Measurements from ENCODE around the gene SPRED1. TPM values are rescaled to one million over a fixed set of nuclear protein-coding genes. Genes with fewer than 3 reads are reported as not detected.
A peak's percentile ranks its signal among the peaks of the same experiment; 100 is the strongest.

Gene SPRED1
- total and polyA plus RNA-seq, 4 donors = 10.3 to 54.6 (median 25.1) TPM

DNA sequence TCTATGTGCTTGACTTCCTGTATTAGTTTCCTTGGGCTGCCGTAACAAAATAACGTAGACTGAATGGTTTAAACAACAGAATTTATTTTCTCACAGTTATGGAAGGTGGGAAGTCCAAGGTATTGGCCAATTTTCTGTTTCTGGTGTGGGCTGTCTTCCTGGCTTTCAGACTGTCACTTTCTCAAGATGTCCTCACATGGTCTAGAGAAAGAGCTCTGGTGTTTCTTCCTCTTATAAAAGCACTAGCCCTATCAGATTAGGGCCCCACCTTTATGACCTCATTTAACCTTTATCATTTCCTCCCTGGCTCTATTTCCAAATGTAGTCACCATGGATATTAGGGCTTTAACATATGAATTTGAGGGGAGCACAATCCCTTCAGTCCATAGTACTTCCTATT lies 54.6 kb downstream of the SPRED1 start:
- no peak for ATAC-seq (ENCODE audit: low FRiP score)
- 93 to 95% methylated on average over 2 of the region's 2 CpGs for WGBS, 2 donors

GRCh38 chr15:38307861-38308641 lies 55.4 kb downstream of the SPRED1 start:
- H3K4me1 ChIP-seq (ENCODE audit: control insufficient read depth in 1 of 2, insufficient read depth in 2 of 2, low read length in 2 of 2) = no peaks in the 10 kb centered on the region
- H3K36me3 ChIP-seq (ENCODE audit: control insufficient read depth in 1 of 2, insufficient read depth in 2 of 2, low read length in 1 of 2) = no peaks in the 10 kb centered on the region
- no peaks in the 10 kb centered on the region for H3K9me3 ChIP-seq (ENCODE audit: control insufficient read depth, low read length)
- WGBS, 2 donors = 88 to 90% methylated on average over 5 of the region's 5 CpGs
- DNase-seq = no peak
- intact Hi-C loops (cut with DNase I) = no loop called here
- no peak overlapping the region for H3K4me3 ChIP-seq (ENCODE audit: low read length in 2 of 2)
- H3K27ac ChIP-seq (ENCODE audit: low read depth in 1 of 2, low read length in 2 of 2) = no peak overlapping the region
- H3K27me3 ChIP-seq (ENCODE audit: control insufficient read depth in 1 of 2, insufficient read depth in 2 of 2, low read length in 1 of 2) = no peaks in the 10 kb centered on the region
- no peak for ATAC-seq (ENCODE audit: low FRiP score)

More for the DNA sequence above, 54.6 kb downstream of the SPRED1 start:
- H3K4me3 ChIP-seq (ENCODE audit: low read length in 2 of 2) = no peak overlapping the region
- intact Hi-C loops (cut with DNase I) = no loop called here
- no peak for DNase-seq
- H3K9me3 ChIP-seq (ENCODE audit: control insufficient read depth, low read length) = no peaks in the 10 kb centered on the region
- H3K36me3 ChIP-seq (ENCODE audit: control insufficient read depth in 1 of 2, insufficient read depth in 2 of 2, low read length in 1 of 2) = peaks cover 0 to 1% of the 10 kb centered on the region in 2 donors
- no peak overlapping the region for H3K27ac ChIP-seq (ENCODE audit: low read depth in 1 of 2, low read length in 2 of 2)
- no peaks in the 10 kb centered on the region for H3K27me3 ChIP-seq (ENCODE audit: control insufficient read depth in 1 of 2, insufficient read depth in 2 of 2, low read length in 1 of 2)
- no peaks in the 10 kb centered on the region for H3K4me1 ChIP-seq (ENCODE audit: control insufficient read depth in 1 of 2, insufficient read depth in 2 of 2, low read length in 2 of 2)

DNA sequence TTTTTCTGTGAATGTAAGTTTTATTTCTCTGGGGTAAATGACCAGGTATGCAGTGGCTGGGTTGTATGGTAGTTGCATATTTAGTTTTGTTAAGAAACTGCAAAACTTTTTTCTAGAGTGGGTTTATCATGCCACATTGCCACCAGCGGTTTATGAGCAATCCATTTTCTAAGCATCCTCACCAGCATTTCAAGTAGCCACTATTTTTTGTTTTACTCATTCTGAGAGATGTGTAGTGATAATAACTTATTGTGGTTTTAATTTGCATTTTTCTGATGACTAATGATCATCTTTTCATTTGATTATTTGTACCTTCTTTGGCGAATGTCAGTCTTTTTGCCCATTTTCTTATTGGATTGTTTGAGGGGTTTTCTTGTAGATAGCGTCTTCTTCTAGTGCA lies 56.2 kb downstream of the SPRED1 start:
- intact Hi-C loops (cut with DNase I) = no loop called here
- no peak for ATAC-seq (ENCODE audit: low FRiP score)
- no peak for DNase-seq
- Histone ChIP-seq H3K27ac (ENCODE audit: low read depth in 1 of 2, low read length in 2 of 2) (no peak overlapping the region), H3K4me1 (ENCODE audit: control insufficient read depth in 1 of 2, insufficient read depth in 2 of 2, low read length in 2 of 2) (no peaks in the 10 kb centered on the region), H3K9me3 (ENCODE audit: control insufficient read depth, low read length) (no peaks in the 10 kb centered on the region), H3K4me3 (ENCODE audit: low read length in 2 of 2) (no peak overlapping the region), H3K27me3 (ENCODE audit: control insufficient read depth in 1 of 2, insufficient read depth in 2 of 2, low read length in 1 of 2) (no peaks in the 10 kb centered on the region), H3K36me3 (ENCODE audit: control insufficient read depth in 1 of 2, insufficient read depth in 2 of 2, low read length in 1 of 2) (no peaks in the 10 kb centered on the region)
- 95 to 97% methylated on average over 3 of the region's 3 CpGs for WGBS, 2 donors

DNA sequence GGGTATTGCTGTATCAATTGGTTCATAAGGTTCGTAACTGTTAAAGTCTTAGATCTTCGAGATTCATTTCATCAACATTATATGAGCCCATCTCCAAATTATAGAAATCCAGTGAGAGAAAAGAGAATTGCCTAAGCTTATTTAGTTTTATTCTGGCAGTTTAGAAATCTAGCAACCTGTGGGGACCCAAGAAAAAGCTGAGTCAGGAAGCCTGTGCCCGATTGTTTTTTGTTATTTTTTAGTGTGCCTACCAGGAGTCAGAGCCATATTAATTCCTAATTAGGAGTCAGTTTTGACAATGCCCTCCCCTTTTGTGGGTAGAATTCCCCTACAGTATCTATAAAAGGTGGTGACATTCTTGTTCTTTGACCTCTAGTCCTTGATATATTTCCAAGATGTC lies 59.6 kb downstream of the SPRED1 start:
- intact Hi-C loops (cut with DNase I) = no loop called here
- no peaks in the 10 kb centered on the region for H3K9me3 ChIP-seq (ENCODE audit: control insufficient read depth, low read length)
- H3K36me3 ChIP-seq (ENCODE audit: control insufficient read depth in 1 of 2, insufficient read depth in 2 of 2, low read length in 1 of 2) = no peaks in the 10 kb centered on the region
- H3K4me3 ChIP-seq (ENCODE audit: low read length in 2 of 2) = no peak overlapping the region
- WGBS, 2 donors = 67% methylated on average over 3 of the region's 3 CpGs
- peaks cover 0 to 5% of the 10 kb centered on the region in 2 donors for H3K4me1 ChIP-seq (ENCODE audit: control insufficient read depth in 1 of 2, insufficient read depth in 2 of 2, low read length in 2 of 2)
- DNase-seq = no peak
- no peak overlapping the region for H3K27ac ChIP-seq (ENCODE audit: low read depth in 1 of 2, low read length in 2 of 2)
- no peak for ATAC-seq (ENCODE audit: low FRiP score)
- no peaks in the 10 kb centered on the region for H3K27me3 ChIP-seq (ENCODE audit: control insufficient read depth in 1 of 2, insufficient read depth in 2 of 2, low read length in 1 of 2)

DNA sequence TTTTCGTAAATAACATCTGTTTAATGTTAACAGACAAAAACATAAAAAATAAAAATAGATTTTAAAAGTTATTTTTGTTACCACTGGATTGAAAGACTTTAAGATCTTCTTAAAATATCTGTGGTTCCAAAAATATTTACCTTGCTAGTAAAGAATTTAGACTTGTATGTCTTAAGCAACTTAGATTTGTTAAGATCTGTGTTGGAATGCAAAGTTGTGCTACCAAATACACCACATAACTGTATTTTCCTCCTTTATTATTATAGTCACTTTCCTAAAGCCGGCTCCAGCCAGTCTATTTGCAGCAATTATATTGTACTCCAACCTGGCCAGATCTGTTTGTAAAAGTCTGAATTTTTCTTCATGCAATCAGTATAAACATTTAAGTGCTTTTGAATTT lies 63.7 kb downstream of the SPRED1 start:
- Histone ChIP-seq H3K36me3 (ENCODE audit: control insufficient read depth in 1 of 2, insufficient read depth in 2 of 2, low read length in 1 of 2) (no peaks in the 10 kb centered on the region), H3K27ac (ENCODE audit: low read depth in 1 of 2, low read length in 2 of 2) (no peak overlapping the region), H3K4me3 (ENCODE audit: low read length in 2 of 2) (no peak overlapping the region), H3K4me1 (ENCODE audit: control insufficient read depth in 1 of 2, insufficient read depth in 2 of 2, low read length in 2 of 2) (peaks cover 0 to 5% of the 10 kb centered on the region in 2 donors), H3K9me3 (ENCODE audit: control insufficient read depth, low read length) (no peaks in the 10 kb centered on the region), H3K27me3 (ENCODE audit: control insufficient read depth in 1 of 2, insufficient read depth in 2 of 2, low read length in 1 of 2) (no peaks in the 10 kb centered on the region)
- no peak for ATAC-seq (ENCODE audit: low FRiP score)
- WGBS, 2 donors = 45 to 49% methylated on average over 2 of the region's 2 CpGs
- DNase-seq = no peak
- intact Hi-C loops (cut with DNase I) = loop anchor here in 1 of 2 donors (5.0 kb wide), 1 partner anchor 64 kb away; the partner anchor contains the start of gene SPRED1

DNA sequence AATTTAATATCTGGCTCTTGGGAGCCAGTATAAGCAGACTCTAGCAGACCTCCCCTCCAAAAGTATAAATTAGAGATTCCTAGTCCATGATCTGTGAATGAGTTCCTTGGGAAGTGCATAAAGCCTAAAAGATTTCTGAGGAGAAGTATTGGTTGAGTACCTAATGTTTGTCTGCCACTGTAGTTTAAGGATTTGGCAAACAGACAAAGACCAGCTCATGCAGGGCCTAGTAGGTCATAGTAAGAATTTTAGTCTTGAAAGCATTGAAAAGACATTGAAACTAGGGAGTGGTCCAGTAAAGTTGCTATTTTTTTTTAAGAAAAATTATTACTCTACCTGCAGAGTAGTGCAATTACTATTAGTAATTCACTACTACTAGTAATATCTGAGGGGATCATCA lies 67.5 kb downstream of the SPRED1 start:
- no peaks in the 10 kb centered on the region for H3K36me3 ChIP-seq (ENCODE audit: control insufficient read depth in 1 of 2, insufficient read depth in 2 of 2, low read length in 1 of 2)
- intact Hi-C loops (cut with DNase I) = no loop called here
- peaks cover 0 to 5% of the 10 kb centered on the region in 2 donors for H3K4me1 ChIP-seq (ENCODE audit: control insufficient read depth in 1 of 2, insufficient read depth in 2 of 2, low read length in 2 of 2)
- H3K27me3 ChIP-seq (ENCODE audit: control insufficient read depth in 1 of 2, insufficient read depth in 2 of 2, low read length in 1 of 2) = no peaks in the 10 kb centered on the region
- no peak for ATAC-seq (ENCODE audit: low FRiP score)
- DNase-seq = no peak
- no peak overlapping the region for H3K27ac ChIP-seq (ENCODE audit: low read depth in 1 of 2, low read length in 2 of 2)
- no peaks in the 10 kb centered on the region for H3K9me3 ChIP-seq (ENCODE audit: control insufficient read depth, low read length)
- no peak overlapping the region for H3K4me3 ChIP-seq (ENCODE audit: low read length in 2 of 2)

DNA sequence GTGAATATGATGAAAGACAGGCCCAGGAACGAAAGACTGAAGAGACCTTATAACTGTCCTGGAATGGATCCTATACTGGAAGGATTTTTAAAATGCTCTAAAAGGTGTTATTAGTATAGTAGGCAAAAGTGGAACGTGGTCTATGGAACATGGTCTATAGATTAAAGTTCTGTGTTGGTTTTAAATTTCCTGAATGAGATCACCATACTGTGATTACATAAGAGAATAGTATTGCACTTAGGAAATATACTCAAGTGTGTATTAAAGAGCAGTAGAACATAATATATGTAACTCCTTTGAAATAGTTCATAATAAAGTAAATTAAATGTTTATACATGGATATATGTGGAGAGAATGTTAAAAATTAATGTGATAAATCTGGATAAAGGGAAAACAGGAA lies 68.2 kb downstream of the SPRED1 start:
- Histone ChIP-seq H3K9me3 (ENCODE audit: control insufficient read depth, low read length) (no peaks in the 10 kb centered on the region), H3K27ac (ENCODE audit: low read depth in 1 of 2, low read length in 2 of 2) (no peak overlapping the region), H3K36me3 (ENCODE audit: control insufficient read depth in 1 of 2, insufficient read depth in 2 of 2, low read length in 1 of 2) (no peaks in the 10 kb centered on the region), H3K4me3 (ENCODE audit: low read length in 2 of 2) (no peak overlapping the region), H3K27me3 (ENCODE audit: control insufficient read depth in 1 of 2, insufficient read depth in 2 of 2, low read length in 1 of 2) (no peaks in the 10 kb centered on the region), H3K4me1 (ENCODE audit: control insufficient read depth in 1 of 2, insufficient read depth in 2 of 2, low read length in 2 of 2) (no peaks in the 10 kb centered on the region)
- DNase-seq = no peak
- ATAC-seq (ENCODE audit: low FRiP score) = no peak
- intact Hi-C loops (cut with DNase I) = no loop called here
- WGBS, 2 donors = 69 to 73% methylated on average over 2 of the region's 2 CpGs

DNA sequence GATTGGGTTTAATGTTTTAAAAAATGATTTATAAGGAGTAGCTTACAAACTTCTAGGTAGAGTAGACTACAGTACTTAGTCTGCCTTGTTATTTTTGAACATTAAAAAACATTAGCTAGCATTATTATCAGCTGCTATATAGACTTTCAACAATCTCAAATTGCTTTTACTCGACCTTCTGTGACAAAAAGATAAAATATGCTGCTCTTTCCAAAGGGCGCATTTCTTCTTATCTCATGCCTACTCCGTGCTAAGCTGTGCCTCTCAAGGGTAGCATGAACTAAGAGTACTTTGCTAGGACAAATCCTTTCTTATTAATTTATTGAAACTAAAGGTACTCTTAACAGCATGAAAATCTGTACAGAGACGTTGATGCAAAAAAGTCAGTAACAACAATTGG lies 71.3 kb downstream of the SPRED1 start:
- peaks cover 2 to 4% of the 10 kb centered on the region in 2 donors for H3K36me3 ChIP-seq (ENCODE audit: control insufficient read depth in 1 of 2, insufficient read depth in 2 of 2, low read length in 1 of 2)
- WGBS, 2 donors = 41 to 53% methylated on average over 4 of the region's 4 CpGs

GRCh38 chr15:38324939-38325647 lies 72.5 kb downstream of the SPRED1 start:
- Histone ChIP-seq H3K4me1 (ENCODE audit: control insufficient read depth in 1 of 2, insufficient read depth in 2 of 2, low read length in 2 of 2) (no peaks in the 10 kb centered on the region), H3K9me3 (ENCODE audit: control insufficient read depth, low read length) (no peaks in the 10 kb centered on the region), H3K36me3 (ENCODE audit: control insufficient read depth in 1 of 2, insufficient read depth in 2 of 2, low read length in 1 of 2) (peaks cover 3 to 4% of the 10 kb centered on the region in 2 donors), H3K27me3 (ENCODE audit: control insufficient read depth in 1 of 2, insufficient read depth in 2 of 2, low read length in 1 of 2) (no peaks in the 10 kb centered on the region), H3K27ac (ENCODE audit: low read depth in 1 of 2, low read length in 2 of 2) (no peak overlapping the region), H3K4me3 (ENCODE audit: low read length in 2 of 2) (no peak overlapping the region)
- intact Hi-C loops (cut with DNase I) = no loop called here
- ATAC-seq (ENCODE audit: low FRiP score) (no peak), DNase-seq (peak in 1 of 2 donors; percentile 46)
- WGBS, 2 donors = 50 to 53% methylated on average over 7 of the region's 7 CpGs

More for the DNA sequence above, 71.3 kb downstream of the SPRED1 start:
- Histone ChIP-seq H3K4me1 (ENCODE audit: control insufficient read depth in 1 of 2, insufficient read depth in 2 of 2, low read length in 2 of 2) (no peaks in the 10 kb centered on the region), H3K4me3 (ENCODE audit: low read length in 2 of 2) (no peak overlapping the region), H3K27ac (ENCODE audit: low read depth in 1 of 2, low read length in 2 of 2) (no peak overlapping the region), H3K9me3 (ENCODE audit: control insufficient read depth, low read length) (no peaks in the 10 kb centered on the region), H3K27me3 (ENCODE audit: control insufficient read depth in 1 of 2, insufficient read depth in 2 of 2, low read length in 1 of 2) (no peaks in the 10 kb centered on the region)
- intact Hi-C loops (cut with DNase I) = no loop called here
- no peak for ATAC-seq (ENCODE audit: low FRiP score)
- no peak for DNase-seq
